NK-92 treated with Interleukin-12 subunit alpha and Interleukin-12 subunit beta, amount 100 ng/mL, for 24 hours (cell line): ENCODE measurements around the gene SLC25A33.
"Not testable (repeated sequence)": the region's sequence is repeated elsewhere in the genome, so short reads cannot be mapped to it uniquely, and the experiment has no call there.

ENCODE experiments used
- DNase-seq: peaks from one replicate; lab custom pipeline; 2025; lab: John Stamatoyannopoulos, UW

Gene SLC25A33

GRCh38 chr1:9625030-9625429 is 85.8 kb downstream of the SLC25A33 start:
- not testable (repeated sequence) for DNase-seq

GRCh38 chr1:9626201-9626608 is 86.9 kb downstream of the SLC25A33 start:
- DNase-seq, result no peak

- peak; percentile 82 for DNase-seq
These were observed 89.5 kb downstream of the SLC25A33 start for GRCh38 chr1:9628541-9629444.

GRCh38 chr1:9629445-9630201 is 90.4 kb downstream of the SLC25A33 start:
- DNase-seq, result peak; percentile 83

GRCh38 chr1:9630331-9631111 is 91.3 kb downstream of the SLC25A33 start:
- peak; percentile 48 for DNase-seq

GRCh38 chr1:9631613-9632012 is 92.3 kb downstream of the SLC25A33 start:
- no peak for DNase-seq

GRCh38 chr1:9633493-9633892 is 94.2 kb downstream of the SLC25A33 start:
- no peak for DNase-seq

- no peak for DNase-seq
These were observed 95.3 kb downstream of the SLC25A33 start for GRCh38 chr1:9634582-9634981.
